Ramos (cell line): Measurements from ENCODE around the gene FTO.

Experiments
- in situ Hi-C: fragments of 300-500 bp; cut with MboI; formaldehyde crosslinking; loops from one replicate; pipeline ENCODE4 v1.14.3; 2022; ENCODE audit warnings: low sequenced_read_pairs; ENCODE audit not compliant: unreplicated experiment

Gene FTO

DNA sequence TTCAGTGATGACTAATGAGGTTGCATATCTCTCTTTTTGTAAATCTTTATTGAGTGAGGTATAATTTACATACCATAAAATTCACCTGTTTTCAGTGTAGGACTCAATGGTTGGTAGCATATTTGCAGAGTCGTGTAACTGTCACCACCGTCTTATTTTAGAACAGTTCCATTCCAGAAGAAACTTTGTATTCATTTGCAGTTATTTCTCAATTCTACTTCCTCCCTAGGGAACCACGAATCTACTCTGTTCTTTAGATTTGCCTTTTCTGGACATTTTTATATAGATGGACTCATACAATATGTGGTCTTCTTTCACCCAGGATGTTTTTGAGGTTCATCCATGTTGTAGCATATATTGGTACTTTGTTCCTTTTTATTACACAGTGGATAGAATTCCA lies 3.7 kb downstream of the FTO start:
- in situ Hi-C loops, result no loop called here

DNA sequence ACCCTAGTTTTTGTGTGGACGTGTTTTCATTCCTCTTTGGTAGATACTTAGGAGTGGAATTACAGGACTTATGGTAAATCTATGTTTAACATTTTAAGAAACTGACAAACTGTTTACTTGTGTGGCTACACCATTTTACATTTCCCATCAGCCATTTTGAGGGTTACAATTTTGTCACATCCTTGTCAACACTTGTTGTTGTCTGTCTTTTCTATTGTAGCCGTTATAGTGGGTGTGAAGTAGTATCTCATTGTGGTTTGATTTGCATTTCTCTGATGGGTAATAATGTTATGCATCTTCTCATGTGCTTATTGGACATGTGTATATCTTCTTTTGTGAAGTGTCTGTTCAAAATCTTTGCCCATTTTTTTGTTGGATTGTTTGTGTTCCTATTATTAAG lies 4.5 kb downstream of the FTO start:
- in situ Hi-C loops, result no loop called here

DNA sequence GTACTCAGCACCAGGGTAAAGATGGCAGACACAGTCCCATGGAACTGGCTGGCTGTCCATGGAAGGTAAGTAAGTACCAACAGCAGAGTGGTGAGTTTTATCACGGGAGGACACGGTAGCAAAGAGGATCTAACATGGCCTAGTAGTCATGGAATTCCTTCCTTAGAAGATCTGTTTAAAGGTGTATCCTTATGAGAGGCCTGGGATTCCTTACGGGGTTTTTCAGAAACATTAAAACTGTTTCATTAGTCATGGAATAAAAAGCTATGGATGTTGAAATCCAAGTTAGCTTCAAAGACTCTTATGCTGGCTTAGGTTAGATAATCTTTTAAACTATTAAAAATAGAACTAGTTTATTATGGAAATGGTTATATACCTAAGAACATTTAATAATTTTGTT lies 7.4 kb downstream of the FTO start:
- in situ Hi-C loops, result no loop called here

GRCh38 chr16:53712065-53712464 lies 8.1 kb downstream of the FTO start:
- in situ Hi-C loops, result no loop called here

DNA sequence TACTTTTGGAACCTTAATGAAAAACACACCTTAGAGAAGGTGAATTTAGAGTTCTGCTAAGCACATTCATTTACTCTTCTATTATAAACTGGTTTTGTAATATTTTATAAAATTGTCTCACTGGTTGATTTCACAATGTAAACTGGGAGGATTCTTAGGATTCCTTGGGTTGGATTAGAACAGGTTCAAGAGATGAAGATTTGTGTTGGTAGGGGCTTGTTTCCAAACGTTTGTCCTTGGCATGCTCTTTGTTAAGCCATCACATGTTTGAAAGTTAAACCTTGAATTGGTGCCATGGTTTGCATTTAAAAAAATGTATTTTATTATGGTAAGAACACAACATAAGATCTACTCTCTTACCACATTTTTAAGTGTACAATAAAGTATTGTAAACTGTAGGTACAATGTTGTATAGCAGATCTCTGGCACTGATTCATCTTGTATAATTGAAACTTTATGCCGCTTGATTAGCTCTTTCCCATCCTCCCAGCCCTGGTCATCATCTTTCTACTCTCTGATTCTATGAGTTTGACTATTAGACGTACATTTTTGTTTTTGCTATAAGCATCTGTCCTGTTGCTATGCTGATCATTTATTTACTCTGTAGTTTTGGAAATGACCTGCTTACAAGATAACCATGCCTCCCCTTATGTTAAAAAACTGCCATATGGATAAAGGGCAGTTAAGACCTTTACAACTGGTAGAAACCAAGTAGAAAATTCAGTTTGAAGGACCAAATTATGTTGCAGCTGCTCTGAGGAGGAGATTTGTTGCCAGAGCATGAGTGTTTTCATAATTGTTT lies 9.6 kb downstream of the FTO start:
- in situ Hi-C loops, result no loop called here

DNA sequence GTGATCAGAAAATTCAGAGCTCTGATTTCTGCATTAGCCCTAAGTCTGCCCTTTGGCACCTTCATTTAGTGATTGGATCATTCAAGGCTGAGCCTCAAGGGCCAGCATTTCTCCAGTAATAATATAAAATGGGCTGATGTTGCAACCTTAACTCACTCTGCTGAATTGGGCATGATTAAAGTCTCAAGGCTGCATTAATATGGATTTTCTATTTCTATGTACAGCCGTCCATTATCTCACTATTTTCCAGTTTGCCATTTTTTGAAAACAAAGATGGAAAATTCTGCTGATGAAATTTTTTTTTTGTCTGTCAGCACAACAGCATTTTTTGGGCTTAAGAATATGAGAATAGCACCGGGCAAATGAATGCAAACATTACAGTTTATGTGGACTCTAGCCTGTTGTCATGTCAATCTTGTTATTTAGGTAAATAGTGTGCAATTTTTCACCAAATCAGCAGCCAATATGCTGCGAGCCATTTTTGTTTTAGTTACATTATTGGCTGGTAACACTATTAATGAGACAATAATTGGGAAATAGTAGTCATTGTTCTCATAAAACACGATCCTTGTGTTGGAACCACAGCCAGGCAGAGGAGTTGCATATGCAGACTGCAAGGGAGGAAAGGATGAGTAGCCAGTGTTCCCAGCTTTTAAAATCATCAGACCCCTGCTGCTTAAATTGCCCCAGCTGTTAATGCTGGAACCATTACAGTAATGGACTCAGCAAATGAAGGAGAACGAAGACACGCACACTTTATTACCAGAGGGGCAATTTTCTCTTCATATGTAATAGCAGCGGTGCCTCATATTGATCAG lies 10.5 kb downstream of the FTO start:
- in situ Hi-C loops, result no loop called here

DNA sequence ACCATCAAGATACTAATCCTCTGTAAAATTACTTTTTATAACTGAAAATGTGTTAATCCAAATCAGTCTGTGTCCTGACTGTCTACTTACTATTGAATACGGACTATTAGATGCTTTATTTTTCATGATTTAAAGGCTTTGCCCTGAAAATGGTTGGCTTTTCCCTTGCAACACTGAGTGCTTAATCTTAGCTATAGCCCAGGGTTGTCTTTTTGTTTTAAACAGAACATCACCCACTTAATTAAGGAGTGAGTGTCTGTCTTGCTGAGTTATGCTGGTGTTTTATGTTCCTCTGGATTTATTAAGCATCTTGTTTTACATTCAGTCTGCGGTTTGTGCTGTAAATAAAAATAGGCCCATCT lies 11.0 kb downstream of the FTO start:
- in situ Hi-C loops, result no loop called here

DNA sequence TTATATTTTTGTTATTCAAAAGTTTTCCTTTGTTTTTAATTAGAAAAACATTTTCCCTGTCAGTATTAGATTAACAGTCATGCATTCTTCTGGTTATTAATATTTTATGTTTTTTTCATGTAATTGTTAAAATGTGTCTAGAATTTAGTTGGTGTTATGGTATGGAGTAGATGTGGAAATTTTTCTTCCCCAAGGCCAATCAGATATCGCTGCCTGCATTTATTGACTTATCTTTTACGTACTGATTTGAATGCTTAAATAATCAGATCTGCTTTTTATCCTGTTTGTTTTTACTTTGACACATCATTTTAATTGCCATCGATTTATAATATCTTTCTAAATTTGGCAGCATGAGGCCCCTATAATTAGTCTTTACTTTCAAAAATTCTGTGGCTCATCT lies 13.6 kb downstream of the FTO start:
- in situ Hi-C loops, result no loop called here

DNA sequence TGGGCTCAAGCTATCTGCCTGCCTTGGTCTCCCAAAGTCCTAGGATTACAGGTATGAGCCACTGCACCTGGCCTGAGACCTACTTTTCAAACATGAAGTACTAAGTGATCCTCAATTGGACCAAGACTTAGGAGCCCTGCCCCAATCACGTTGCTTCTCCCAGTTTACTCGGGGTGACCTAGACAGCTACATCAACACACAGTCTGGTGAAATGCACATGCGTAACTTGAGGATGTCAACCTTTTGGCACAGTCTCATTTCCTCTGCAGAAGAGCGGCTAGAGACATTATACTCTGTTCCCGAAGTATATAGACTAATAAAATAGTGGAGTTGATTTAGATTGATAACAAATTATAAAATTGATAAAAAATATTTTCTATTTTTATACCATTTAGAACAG lies 17.1 kb downstream of the FTO start:
- in situ Hi-C loops, result no loop called here

DNA sequence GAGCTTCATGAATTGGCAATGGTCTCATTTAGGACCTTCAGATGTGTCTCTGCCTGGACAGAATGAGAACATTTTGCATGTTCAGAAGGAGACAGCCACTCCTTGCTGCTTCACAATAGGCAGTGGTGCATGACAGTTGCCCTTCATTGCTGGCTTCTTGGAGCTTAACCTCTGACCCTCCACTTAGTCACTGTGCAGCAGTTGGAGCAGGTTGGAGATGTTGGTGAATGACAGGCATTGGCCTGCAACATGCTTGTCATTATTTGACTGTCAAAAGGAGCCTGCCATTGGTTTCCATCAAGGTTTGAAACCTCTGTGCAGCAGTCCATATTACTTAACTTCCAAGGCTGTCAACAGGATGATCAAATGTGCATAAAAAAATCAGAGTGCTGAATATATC lies 22.7 kb downstream of the FTO start:
- in situ Hi-C loops, result no loop called here

GRCh38 chr16:53730693-53731092 lies 26.7 kb downstream of the FTO start:
- in situ Hi-C loops, result no loop called here

DNA sequence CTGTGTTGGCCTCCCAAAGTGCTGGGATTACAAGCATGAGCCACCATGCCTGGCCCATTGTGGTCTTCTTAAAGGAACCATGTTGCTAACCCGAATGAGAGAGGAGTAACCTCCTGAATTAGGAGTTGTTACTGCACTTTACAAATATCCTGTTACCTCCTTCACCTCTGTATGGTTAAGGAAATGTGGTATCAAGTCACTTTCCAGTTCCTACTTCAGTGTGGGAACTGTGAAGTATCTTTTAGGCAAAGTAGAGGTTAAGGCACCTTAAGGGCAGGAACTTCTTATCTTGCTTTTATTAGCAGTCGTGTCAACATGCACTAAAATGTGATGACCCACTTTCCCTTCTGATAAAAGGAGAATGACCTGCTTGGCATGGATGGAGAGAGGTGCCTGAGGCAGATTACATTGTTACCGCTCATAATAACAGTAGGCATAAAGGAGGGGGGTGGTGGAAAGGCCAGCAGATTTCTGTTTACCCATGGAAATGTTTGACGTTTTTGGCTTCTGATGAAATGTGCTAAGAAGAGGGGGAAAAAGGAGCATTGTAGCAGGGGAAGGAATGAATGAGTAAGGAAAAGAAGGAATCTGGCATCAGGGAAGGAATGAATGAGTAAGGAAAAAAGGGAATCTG lies 28.5 kb downstream of the FTO start:
- in situ Hi-C loops, result no loop called here

DNA sequence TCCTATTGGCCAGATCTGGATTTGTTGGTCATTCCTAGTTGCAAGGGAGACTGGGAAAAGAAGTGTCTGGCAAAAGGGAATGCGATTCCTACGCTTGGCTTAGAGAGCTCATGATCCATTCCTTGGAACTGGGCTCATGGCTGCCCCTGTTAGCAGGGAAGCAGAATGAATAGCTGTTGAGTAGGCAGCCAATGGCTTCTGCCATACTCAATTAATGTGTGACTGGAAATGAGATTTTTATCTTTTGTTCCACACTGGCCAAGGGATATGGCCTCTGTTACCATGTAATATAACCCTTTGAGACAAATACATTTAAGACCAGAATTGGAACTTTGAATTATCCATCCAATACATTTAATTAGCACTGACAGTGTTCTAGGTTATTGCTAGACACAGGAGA lies 31.0 kb downstream of the FTO start:
- in situ Hi-C loops, result no loop called here

GRCh38 chr16:53736297-53736696 lies 32.3 kb downstream of the FTO start:
- in situ Hi-C loops, result no loop called here

- in situ Hi-C loops, result no loop called here
Measured at GRCh38 chr16:53737552-53737951, 33.6 kb downstream of the FTO start.

- in situ Hi-C loops, result no loop called here
Measured at GRCh38 chr16:53740476-53740875, 36.5 kb downstream of the FTO start.

DNA sequence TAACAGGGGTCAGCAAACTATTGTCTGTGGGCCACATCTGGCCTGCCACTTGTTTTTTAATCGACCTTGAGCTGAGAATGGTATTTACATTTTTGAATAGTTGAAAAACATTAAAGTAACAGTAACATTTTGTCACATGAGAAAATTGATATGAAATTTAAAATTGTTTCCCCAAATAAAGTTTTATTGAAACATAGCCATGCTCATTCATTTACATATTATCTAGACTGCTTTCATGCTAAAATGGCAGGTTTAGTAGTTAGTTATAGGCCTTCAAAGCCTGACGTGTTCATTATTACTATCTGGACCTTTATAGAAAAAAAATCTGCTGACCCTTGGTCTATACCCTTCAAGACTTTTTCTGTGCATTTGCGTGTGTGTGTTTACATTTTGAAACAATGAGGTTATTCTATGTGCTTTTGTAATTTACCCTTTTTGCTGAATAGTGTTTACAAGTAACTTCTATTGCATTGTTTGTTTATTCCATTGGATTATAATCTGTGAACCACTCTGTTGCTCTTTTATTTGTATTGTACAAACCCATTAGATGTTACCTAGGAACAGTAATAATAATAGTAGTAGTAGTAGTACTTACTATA lies 37.1 kb downstream of the FTO start:
- in situ Hi-C loops, result no loop called here

DNA sequence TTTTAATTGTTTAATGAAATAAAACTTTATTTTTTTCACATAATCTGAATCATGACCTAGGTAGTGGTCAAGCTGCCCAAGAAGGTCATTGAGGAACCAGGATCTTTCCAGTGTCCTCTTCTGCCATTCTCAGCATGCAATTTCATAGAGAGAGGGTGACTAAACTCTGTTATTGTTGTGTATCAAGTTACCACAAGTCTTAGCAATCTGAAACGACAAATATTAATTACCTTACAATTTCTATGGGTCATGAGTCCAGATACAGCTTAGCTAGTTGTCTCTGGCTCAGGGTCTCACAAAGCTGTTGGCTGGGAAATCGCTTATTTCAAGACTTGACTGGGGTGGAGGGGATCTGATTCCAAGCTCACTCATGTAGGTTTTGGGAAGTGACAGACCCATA lies 37.6 kb downstream of the FTO start:
- in situ Hi-C loops, result no loop called here

- in situ Hi-C loops, result no loop called here
Measured at GRCh38 chr16:53743149-53743566, 39.2 kb downstream of the FTO start.

DNA sequence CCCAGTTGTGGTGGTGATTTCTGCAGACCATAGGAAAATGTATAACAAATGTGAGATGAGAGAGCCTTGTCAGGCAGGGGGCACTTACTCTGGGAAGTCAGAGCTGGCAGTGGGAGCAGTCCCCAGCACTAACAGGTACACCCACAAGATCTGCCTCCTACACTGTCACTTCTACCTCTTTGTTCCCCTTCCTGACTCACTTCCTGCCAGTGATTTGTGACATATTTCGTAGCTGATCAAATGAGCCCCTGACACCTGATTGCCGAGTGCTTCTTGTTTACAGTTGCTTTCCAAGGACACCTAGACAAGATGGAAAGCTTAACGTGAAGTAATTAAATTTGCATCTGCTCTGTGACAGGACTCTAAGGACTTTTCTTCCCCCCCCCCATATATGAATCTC lies 40.5 kb downstream of the FTO start:
- in situ Hi-C loops, result no loop called here

GRCh38 chr16:53745086-53745485 lies 41.1 kb downstream of the FTO start:
- in situ Hi-C loops, result no loop called here
